HG03457 (cell line): Measurements from ENCODE around the gene IST1.
"Not testable (repeated sequence)": the region's sequence is repeated elsewhere in the genome, so short reads cannot be mapped to it uniquely, and the experiment has no call there.

ENCODE experiments used
- ATAC-seq: cut with Tn5 transposase; IDR thresholded peaks from one replicate; pipeline ENCODE4 v1.9.1; 2021; ENCODE audit warnings: moderate number of reproducible peaks; ENCODE audit not compliant: unreplicated experiment

IST1 gene

DNA sequence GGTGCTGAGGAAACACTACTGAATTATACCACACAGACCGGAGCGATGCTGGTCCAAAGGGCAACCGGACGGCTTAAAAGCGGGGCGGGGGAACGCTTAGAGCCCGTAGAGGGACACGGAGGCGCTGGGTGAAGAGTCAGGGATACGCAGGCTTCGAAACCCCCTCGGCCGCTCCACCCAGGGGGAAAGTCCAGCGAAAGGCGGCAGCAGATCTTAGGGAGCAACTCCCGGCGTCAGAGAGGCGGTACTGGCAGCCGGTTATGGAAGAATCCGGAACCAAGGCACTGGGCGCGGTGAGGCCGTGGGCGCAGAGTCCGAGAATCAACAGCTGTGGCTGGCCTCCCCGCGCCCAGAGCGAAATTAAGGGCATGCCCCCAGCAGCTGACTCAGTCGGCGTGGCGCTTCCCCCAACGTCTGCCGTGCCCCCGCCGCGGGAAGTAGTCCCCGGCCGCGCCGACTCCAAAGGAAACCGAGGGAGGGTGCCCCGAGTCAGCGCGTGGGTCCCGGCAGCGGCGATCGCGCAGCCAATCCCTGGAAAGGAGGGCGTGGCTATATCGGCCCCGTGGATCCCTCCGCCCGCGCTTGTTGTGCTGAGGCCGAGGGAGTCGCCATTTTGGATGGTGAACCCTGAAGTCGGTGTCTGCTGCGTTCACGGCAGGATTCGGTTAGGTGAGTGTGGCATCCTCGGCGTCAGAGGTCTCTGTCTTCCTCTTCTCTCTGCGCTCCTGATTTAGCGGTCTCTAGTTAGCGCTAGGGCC lies at the start of gene IST1:
Gene IST1 (plus strand): TSS at position 611 of the 758 bp plus-strand sequence. CDS start 20,110 bp downstream, outside the sequence.
- ATAC-seq = peak; percentile 56

DNA sequence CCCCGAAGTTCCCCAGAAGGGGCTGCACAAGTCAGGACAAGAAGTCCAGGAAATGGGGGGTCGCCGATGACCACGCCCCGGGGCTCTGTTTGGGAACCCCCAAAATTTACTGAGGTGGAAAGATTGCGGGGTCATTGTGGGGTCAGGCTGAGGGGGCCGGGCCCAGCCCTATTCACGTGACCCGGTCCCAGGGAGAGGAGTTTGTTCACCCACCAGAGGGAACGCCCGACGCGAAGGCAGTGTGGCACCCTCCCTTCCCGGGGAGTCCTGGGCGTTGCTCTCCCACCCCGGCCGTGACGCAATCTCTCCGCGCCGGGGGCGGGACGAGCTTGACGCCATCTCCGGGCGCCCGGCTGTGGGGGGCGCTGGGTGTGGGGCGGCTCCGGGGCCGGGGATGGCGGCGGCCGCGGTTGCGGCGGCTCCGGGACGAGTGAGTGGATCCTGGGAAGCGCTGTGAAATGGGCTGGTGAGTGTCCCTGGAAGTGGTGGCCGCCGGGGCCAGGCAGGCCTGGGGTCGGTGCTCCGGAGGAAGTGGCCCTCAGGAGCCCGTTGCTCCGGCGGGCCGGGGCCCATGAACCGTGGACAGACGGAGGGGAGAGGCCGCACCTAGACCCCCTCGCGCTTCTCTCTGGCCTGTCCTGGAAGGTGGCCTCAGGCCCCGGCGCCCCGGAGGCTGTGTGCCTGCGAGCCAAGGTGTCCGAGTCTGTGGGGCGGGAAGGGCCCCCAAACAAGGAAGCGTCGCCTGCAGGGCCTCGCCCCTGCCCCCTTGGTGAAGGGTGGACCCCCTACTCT lies 49.5 kb upstream of the IST1 start, which contains the start of gene ATXN1L:
Gene ATXN1L (plus strand): TSS at position 338 of the 792 bp plus-strand sequence. CDS start 3,765 bp downstream, outside the sequence.
- ATAC-seq = peak; percentile 62

DNA sequence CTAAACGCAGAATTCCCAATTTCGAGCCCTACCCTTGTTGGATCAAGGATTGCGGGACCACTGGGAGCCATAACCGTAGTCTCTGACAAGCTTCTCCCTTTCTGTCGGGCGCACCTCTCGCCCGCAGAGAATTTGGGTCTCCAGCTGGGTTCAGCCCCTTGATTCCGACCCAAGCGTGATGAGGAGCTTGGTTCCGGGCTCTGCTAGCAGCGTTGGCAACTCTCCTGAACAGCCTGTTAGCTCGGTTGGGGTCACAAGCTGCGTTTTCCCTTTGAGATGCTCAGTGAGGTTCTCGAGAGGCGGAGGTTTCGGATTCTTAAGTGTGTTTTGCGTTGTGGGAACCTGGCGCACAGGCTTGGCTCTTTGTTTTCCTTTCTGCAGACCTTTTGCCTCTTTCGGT lies 48.9 kb upstream of the IST1 start:
- ATAC-seq = no peak

- no peak for ATAC-seq
These were observed 48.2 kb upstream of the IST1 start for GRCh38 chr16:71847096-71847495.

- ATAC-seq = no peak
These were observed 46.7 kb upstream of the IST1 start for GRCh38 chr16:71848622-71849021.

DNA sequence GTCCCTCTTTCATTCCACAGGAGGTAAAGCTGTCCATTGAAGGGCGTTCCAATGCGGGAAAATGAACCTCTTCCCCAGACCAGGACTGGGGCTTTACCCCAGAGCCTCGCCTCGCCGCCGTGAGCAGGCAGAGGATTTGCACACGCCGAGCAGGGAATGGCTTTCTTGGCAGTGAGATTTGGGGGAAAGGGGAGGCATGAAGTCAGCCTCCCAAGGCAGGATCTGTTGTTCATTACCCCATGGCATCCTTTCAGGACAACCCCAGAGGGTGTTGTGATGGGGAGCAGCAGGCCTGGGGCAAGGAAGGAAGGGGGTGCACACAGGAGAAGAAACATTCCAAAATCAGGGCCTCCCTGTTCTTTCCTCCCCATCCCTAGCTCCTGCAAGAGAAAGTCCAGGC lies 43.6 kb upstream of the IST1 start:
- ATAC-seq = no peak

GRCh38 chr16:71852158-71852557 lies 43.2 kb upstream of the IST1 start:
- no peak for ATAC-seq

DNA sequence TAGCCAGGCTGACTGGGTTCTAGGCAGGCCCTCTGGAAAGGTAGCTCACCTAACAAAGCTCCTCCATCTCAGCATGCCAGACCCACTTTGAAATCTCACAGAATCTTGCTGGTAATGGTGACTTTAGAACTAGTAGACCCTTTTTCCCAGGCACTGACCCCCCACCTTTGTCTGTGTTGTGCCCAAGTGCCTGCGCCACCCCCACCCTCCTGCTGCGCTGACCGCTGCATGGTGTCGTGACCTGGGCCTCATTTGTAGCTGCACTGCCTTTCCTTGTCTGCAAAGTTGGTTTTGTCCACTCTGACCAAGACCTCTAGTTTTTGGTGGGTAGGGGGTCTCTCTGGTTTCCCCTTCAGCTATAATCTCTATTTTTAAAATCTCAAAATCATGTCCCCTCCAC lies 42.8 kb upstream of the IST1 start:
- no peak for ATAC-seq

GRCh38 chr16:71853413-71853812 lies 41.9 kb upstream of the IST1 start:
- ATAC-seq = no peak

DNA sequence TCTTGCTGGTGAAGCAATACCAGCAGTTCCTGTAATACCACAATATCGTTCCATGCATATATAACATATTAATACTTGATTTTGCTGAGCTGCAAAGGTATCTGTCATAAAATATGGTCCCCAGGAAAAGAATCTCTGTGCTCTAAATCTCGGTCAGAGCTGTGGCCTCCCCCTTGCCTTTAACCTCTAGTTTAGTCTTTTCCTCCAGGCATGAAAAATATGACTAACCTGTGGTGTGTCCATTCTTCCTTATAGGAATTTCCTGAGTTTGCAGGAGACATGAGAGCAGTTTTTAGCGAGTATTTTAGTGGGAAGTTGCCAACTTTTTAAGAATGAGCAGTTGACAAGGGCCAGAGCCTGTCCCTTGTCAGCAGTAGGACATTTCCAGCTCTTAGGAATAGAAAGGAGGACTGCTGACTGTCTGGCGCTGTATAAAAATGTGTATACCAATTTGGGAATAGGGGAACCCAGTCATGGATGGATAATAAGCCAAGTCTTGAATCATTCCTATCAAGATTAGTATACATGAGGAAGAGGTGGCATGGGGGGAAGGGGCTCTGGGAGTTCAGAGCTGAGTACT lies 40.9 kb upstream of the IST1 start:
- ATAC-seq = no peak

DNA sequence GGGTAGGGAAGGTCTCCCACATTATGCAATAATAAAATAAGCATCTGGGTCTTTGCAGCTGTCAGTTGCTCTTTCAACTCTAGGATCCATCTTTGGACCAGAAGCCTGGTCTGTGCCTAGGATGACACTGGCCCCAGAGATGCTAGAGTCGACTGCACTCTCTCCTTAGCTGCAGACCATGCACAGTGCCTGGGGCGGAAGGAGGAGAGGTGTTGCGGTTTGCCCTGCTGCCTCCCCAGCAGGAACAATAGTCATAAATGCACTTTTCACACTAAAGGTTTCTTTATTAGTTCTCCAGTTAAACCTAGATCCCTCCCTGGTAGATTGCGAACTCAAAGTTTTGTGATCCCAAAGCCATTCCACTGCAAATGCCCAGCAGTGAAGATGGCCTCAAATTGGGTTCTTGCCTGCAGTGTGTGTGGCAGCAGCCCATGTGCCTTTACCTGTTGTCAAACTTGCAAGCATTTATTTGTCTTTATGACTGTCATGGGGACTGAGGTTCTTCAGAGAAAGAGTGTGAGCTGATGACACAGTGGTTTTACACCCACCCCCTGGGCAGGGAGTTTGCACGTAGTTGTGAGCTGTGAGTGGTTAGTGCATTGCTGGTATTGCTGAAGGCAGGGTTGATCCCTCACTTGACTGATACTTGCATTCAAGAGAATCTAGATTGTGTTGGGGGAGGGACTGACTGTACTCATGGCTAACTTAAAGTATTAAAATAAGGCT lies 39.2 kb upstream of the IST1 start:
- no peak for ATAC-seq

DNA sequence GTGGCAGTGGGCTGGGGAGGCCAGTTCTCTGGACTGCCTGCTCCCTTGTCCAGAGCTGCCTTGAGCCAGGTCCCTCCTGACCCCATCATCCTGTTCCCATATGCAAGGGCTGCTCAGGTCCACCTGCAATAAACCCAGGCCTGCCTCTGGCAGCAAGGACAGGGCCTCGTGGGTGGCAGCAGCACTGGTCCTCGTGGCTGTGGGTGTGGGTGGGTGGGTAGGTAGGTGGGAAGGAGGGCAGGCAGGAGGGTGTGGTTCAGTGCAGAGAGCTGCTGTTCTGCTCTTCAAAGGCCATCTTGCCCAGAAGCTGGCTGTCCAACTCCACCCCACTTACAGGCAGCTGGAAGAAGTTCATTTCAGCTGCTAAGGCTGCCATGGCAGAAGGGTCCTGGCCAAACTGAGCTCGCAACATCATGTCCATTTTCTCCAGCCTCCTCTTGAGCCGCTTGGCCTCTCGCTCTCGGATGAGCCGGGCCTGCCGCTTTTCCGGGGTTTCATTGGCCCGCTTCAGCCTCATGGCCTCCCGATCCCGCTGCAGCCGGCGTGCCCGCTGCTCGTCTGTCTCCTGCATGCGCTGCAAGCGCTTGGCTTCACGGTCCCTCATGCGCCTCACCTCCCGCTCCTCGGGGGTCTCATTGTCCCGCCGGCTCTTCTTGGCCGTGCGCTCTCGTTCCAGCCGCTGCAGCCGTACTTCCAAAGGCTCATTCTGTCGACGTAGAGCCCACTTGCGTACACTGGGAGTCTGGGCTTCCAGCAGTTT lies 35.4 kb upstream of the IST1 start:
- no peak for ATAC-seq

GRCh38 chr16:71863995-71864394 lies 31.3 kb upstream of the IST1 start:
- no peak for ATAC-seq

GRCh38 chr16:71865173-71865863 lies 30.0 kb upstream of the IST1 start:
- no peak for ATAC-seq

- not testable (repeated sequence) for ATAC-seq
These were observed 28.2 kb upstream of the IST1 start for GRCh38 chr16:71867175-71867574.

DNA sequence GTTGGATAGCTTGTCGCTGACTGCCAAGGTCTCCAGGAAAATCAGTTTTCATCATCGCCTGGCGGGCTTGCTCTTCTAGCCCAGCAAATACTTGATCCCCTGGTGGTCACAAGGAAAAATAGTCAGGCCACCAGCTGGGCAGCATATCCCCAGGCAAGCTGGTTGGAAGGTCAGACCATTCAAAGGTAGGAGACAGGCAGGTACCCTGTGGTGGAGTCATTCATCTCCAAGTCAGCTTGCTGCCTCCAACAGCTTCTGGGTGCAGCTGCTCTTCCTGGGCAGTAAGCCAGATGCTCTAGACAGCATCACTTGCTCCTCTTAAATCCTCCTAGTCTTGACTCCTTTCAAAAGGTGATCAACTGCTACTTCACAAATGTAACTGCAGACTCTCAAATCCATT lies 27.4 kb upstream of the IST1 start:
- no peak for ATAC-seq

- ATAC-seq = no peak
These were observed 26.2 kb upstream of the IST1 start for GRCh38 chr16:71869089-71869488.

DNA sequence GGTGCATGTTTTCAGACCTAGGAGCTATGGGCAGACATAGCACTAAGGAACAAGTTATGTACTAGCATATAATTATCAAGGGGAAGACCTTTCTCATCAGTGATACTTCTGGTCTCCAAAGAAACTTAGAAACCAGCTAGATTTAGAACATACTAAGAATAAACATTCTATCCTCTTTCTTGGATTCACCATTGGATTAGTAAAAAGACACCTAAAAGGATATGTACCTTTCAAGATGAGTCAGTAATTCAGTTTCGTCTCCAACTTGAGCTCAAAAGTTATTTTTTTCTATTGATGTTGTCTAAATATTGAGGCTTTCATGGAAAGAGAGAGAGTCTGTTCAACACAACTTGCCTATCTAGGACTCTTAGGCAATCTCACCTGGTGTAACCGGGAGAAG lies 24.5 kb upstream of the IST1 start:
- no peak for ATAC-seq

DNA sequence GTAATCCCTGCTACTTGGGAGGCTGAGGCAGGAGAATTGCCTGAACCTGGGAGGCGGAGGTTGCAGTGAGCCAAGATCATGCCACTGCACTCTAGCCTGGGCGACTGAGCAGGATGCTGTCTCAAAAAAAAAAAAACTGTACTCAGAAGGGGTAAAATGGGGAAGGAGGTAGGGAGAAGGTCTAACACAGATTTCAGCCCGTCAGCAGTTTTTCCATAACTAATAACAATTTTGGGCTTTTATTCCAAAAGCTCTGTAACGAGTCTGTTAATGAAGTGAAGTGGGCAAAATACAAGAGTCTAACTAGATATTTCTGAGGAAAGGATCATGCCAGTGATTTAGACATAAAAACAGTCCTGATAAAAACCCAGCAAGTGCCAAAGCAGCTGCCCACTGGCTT lies 22.1 kb upstream of the IST1 start:
- no peak for ATAC-seq

DNA sequence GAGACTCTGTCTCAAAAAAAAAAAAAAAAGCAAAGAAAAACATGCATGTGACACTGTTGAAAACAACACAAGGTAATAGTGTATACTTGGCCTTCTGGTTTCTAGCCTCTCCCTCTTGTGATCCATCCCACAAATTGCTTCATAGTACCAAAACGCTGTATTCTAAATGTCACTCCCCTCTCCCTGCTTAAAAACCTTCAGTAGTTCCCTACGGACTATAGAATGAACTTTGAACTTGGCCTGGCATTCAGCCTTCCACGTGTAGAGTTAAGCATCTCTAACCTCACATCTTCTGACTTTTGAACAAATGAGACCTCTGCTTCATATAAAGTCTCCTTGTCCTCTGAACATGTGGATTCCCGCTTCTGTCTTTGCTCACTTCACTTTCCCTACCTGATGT lies 16.4 kb upstream of the IST1 start:
- no peak for ATAC-seq
